ENCODE data around the gene PDE3A.

DNA sequence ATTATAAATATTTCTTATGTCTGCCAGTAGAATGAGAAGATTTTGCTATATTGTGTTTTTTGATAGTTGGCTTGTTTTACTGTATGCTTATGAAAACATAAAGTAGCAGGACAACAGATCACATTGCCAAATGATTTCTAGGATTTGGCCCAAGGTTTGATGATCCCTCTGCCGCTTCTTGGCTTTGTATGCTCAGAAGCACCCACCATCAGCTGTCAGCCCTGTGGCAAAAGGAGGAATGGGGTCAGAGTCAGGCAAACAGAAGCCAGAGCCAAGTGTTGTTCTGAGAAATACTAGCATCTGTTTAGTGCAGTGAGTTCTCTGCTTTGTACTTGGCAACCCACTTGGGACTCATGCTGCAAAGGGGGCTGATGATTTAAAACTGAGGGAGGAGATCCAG lies 152.2 kb downstream of the PDE3A start:
- TF ChIP-seq, protein P1, sequence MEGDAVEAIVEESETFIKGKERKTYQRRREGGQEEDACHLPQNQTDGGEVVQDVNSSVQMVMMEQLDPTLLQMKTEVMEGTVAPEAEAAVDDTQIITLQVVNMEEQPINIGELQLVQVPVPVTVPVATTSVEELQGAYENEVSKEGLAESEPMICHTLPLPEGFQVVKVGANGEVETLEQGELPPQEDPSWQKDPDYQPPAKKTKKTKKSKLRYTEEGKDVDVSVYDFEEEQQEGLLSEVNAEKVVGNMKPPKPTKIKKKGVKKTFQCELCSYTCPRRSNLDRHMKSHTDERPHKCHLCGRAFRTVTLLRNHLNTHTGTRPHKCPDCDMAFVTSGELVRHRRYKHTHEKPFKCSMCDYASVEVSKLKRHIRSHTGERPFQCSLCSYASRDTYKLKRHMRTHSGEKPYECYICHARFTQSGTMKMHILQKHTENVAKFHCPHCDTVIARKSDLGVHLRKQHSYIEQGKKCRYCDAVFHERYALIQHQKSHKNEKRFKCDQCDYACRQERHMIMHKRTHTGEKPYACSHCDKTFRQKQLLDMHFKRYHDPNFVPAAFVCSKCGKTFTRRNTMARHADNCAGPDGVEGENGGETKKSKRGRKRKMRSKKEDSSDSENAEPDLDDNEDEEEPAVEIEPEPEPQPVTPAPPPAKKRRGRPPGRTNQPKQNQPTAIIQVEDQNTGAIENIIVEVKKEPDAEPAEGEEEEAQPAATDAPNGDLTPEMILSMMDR (conservative IDR thresholded peaks at IDR 0.05): no peak
- TF ChIP-seq ZFX (IDR thresholded peaks at IDR 0.05): no peak
